HCT116 (cell line): Measurements from ENCODE around the gene R3HDM4. TPM values are rescaled to one million over a fixed set of nuclear protein-coding genes. Genes with fewer than 3 reads are reported as not detected.
A peak's percentile ranks its signal among the peaks of the same experiment; 100 is the strongest.

ENCODE experiments used
- ATAC-seq: fragments of 200-7000 bp; cut with Tn5 transposase; 2 replicates; pipeline ENCODE4 v1.9.1; 2020; ENCODE audit warnings: mild to moderate bottlenecking, moderate library complexity
- BruUV-seq: library from RNA; stranded (reverse); fragments of 400-500 nt; replicated peaks from 2 replicates; lab custom pipeline; 2021; lab: Mats Ljungman, UMichigan
- CTCF ChIA-PET: fragments of 300-600 bp; sonication (Branson Sonifier 250); formaldehyde crosslinking; loops from one replicate; lab custom pipeline; 2021; ENCODE audit warnings: antibody characterized with exemption; lab: Charles Lee
- POLR2A ChIA-PET: fragments of 300-600, 350-600 bp; sonication (Branson Sonifier 250); formaldehyde crosslinking; loops from one replicate; lab custom pipeline; 2021; ENCODE audit warnings: antibody characterized with exemption; lab: Charles Lee
- RAD21 ChIA-PET, 2 experiments: fragments of 300-600 bp; sonication (Branson Sonifier 250); formaldehyde crosslinking; loops; one replicate each; lab custom pipeline; 2023; ENCODE audit warnings: low total read pairs in 2 of 2; ENCODE audit not compliant: uncharacterized antibody in 2 of 2, unreplicated experiment in 2 of 2, low non-redundant PET in 1 of 2; lab: Charles Lee
- DNase-seq: peaks from one replicate; pipeline ENCODE4 v3.0.0-alpha.2; 2010; ENCODE audit warnings: low read depth, low spot score
- H2AFZ ChIP-seq: fragments of 200-600 bp; shearing (Covaris generic), sonication (generic); 2 replicates; pipeline ENCODE4 v1.6.1; 2017; ENCODE audit warnings: low read depth, mixed run types, mixed read lengths, antibody characterized with exemption, low read length; ENCODE audit not compliant: poor library complexity, severe bottlenecking
- H3K27ac ChIP-seq: 2 replicates; pipeline ENCODE4 v1.5.1; 2012; ENCODE audit warnings: low read depth, low read length
- H3K27me3 ChIP-seq: fragments of 200-600 bp; sonication (generic); 2 replicates; pipeline ENCODE4 v1.6.1; 2016; ENCODE audit warnings: mixed run types, low read length, mixed read lengths; ENCODE audit not compliant: insufficient read depth
- H3K36me3 ChIP-seq, 2 experiments: fragments of 200-500 bp in 1 of 2; fragments of 200-600 bp in 1 of 2; sonication (Bioruptor generic) in 1 of 2; sonication (generic) in 1 of 2; 2 replicates each; pipeline versions ENCODE4 v1.5.1 to v1.6.1; 2014 to 2016; ENCODE audit warnings: low read length in 2 of 2, inconsistent platforms in 1 of 2, mixed read lengths in 1 of 2, mixed run types in 1 of 2; ENCODE audit not compliant: insufficient read depth in 2 of 2, control insufficient read depth in 1 of 2
- H3K4me1 ChIP-seq, 2 experiments: fragments of 200-600 bp in 1 of 2; sonication (generic) in 1 of 2; 2 replicates each; pipeline versions ENCODE4 v1.5.1 to v1.6.1; 2012 to 2017; ENCODE audit warnings: low read length in 2 of 2, inconsistent platforms in 1 of 2, mild to moderate bottlenecking in 1 of 2, mixed read lengths in 1 of 2, mixed run types in 1 of 2, moderate library complexity in 1 of 2; ENCODE audit not compliant: insufficient read depth in 2 of 2, control insufficient read depth in 1 of 2
- H3K4me2 ChIP-seq: fragments of 200-600 bp; sonication (generic); 2 replicates; pipeline ENCODE4 v1.6.1; 2017; ENCODE audit warnings: mixed run types, low read length, mixed read lengths
- H3K4me3 ChIP-seq, 2 experiments: fragments of 200-600 bp in 1 of 2; sonication (generic) in 1 of 2; replicated peaks in 1 of 2; 2 replicates each; pipeline ENCODE4 v1.5.1; 2011 to 2016; ENCODE audit warnings: low read length in 2 of 2, control low read depth in 1 of 2, low read depth in 1 of 2, mild to moderate bottlenecking in 1 of 2, mixed read lengths in 1 of 2, mixed run types in 1 of 2
- H3K79me2 ChIP-seq: fragments of 200-600 bp; sonication (generic); 2 replicates; pipeline ENCODE4 v1.6.1; 2017; ENCODE audit warnings: mild to moderate bottlenecking, mixed run types, low read length, moderate library complexity, mixed read lengths; ENCODE audit not compliant: insufficient read depth
- H3K9ac ChIP-seq: fragments of 200-600 bp; sonication (generic); 2 replicates; pipeline ENCODE4 v1.6.1; 2016; ENCODE audit warnings: low read length, mixed read lengths
- H3K9me2 ChIP-seq: fragments of 200-600 bp; sonication (generic), shearing (Covaris generic); 2 replicates; pipeline ENCODE4 v1.6.1; 2017; ENCODE audit warnings: mixed run types, mild to moderate bottlenecking, moderate library complexity; ENCODE audit not compliant: insufficient read depth
- H3K9me3 ChIP-seq, 2 experiments: fragments of 200-500 bp in 1 of 2; fragments of 200-600 bp in 1 of 2; sonication (Bioruptor generic) in 1 of 2; sonication (generic) in 1 of 2; 2 replicates each; pipeline ENCODE4 v1.6.1; 2014 to 2017; ENCODE audit warnings: low read length in 2 of 2, mixed read lengths in 2 of 2, inconsistent platforms in 1 of 2, low read depth in 1 of 2, mild to moderate bottlenecking in 1 of 2, mixed run types in 1 of 2, moderate library complexity in 1 of 2; ENCODE audit not compliant: control insufficient read depth in 1 of 2, insufficient read depth in 1 of 2
- H4K20me1 ChIP-seq: fragments of 200-600 bp; sonication (generic), shearing (Covaris generic); 2 replicates; pipeline ENCODE4 v1.6.1; 2017; ENCODE audit warnings: mixed run types, mild to moderate bottlenecking, moderate library complexity; ENCODE audit not compliant: insufficient read depth
- CTCF ChIP-seq, 3 experiments: fragments of 200-600 bp in 1 of 3; sonication (generic) in 1 of 3; IDR thresholded peaks in 2 of 3; conservative IDR thresholded peaks in 1 of 3; 2 replicates each; pipeline ENCODE4 v1.5.1; 2012 to 2017; ENCODE audit warnings: low read depth in 2 of 3, low read length in 2 of 3, antibody characterized with exemption in 1 of 3, borderline replicate concordance in 1 of 3, control low read depth in 1 of 3, mild to moderate bottlenecking in 1 of 3, mixed read lengths in 1 of 3, mixed run types in 1 of 3, moderate library complexity in 1 of 3; ENCODE audit not compliant: insufficient read depth in 1 of 3
- FOSL1 ChIP-seq: IDR thresholded peaks from 2 replicates; pipeline ENCODE4 v1.6.1; 2012; ENCODE audit warnings: low read depth
- SRF ChIP-seq: IDR thresholded peaks from 2 replicates; pipeline ENCODE4 v1.6.1; 2012; ENCODE audit warnings: low read depth
- TCF7L2 ChIP-seq: IDR thresholded peaks from 2 replicates; pipeline ENCODE4 v1.7.0; 2011; ENCODE audit warnings: borderline replicate concordance, inconsistent platforms; ENCODE audit not compliant: insufficient read depth, insufficient read length; ENCODE audit errors: extremely low read depth
- intact Hi-C: fragments of 100-400 bp; cut with micrococcal nuclease; formaldehyde crosslinking; loops from 2 replicates; pipeline ENCODE4 v1.10.0; 2022
- total RNA-seq: library from RNA; stranded (reverse); gene quantifications from one replicate; pipeline ENCODE4 v1.2.1, GENCODE V29; 2021; ENCODE audit not compliant: unreplicated experiment

Gene R3HDM4
- total RNA-seq, 1 experiment from 2014 or later, result 92.3 TPM

DNA sequence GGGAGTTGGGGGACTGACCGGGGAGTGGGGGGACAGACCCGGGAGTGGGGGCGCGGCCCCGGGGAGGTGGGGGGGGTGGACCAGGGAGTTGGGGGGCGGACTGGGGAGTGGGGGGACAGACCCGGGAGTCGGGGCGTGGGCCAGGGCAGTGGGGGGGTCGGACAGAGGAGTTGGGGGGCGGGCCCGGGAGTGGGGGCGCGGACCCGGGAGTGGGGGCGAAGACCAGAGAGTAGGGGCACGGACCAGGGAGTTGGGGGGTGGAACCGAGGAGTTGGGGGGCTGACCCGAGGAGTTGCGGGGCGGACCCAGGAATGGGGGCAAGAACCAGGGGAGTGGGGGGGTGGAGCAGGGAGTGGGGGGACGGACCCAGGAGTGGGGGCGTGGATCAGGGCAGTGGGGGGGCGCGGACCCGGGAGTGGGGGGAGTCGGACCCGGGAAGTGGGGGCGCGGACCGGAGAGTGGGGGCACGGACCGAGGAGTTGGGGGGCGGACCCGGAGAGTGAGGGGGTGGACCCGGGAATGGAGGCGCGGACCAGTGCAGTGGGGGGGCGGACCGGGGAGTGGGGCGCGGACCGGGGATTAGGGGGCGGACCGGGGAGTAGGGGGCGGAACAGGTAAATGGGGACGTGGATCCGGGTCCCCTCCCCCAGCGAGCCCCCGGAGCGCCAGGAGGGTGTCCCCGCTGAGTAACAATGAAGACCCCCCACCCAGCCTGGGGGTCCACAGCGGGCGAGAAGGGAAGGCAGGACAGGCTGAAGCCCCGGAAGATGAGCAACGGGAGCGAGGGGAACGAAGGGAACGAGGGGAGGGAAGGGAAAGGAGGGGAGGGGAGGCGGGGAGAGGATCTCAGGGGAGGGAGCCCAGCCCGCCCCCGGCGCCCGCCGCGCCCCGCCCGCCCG lies 589 bp downstream of the R3HDM4 start:
- Histone ChIP-seq H3K27me3 (no peaks in the 10 kb centered on the region), H3K79me2 (peaks cover 41% of the 10 kb centered on the region), H3K36me3 (no peaks in the 10 kb centered on the region), H3K27ac (peak overlapping the region; percentile 80), H3K9me3 (no peaks in the 10 kb centered on the region), H3K9me2 (no peaks in the 10 kb centered on the region), H3K4me3 (peak overlapping the region; percentile 78 to 81), H3K4me1 (peaks cover 31 to 51% of the 10 kb centered on the region in 2 experiments), H4K20me1 (peaks cover 4% of the 10 kb centered on the region; the same call in 1 of the 2 replicates), H2AFZ (no peak overlapping the region), H3K4me2 (peak overlapping the region; percentile 76), H3K9ac (peak overlapping the region; percentile 88)
- TF ChIP-seq FOSL1 (no peak), SRF (no peak), TCF7L2 (no peak), CTCF (IDR thresholded peaks at IDR 0.05 in 2 of 3, conservative IDR thresholded peaks at IDR 0.05 in 1 of 3; ENCODE audit: borderline replicate concordance in 1 of 3, insufficient read depth in 1 of 3, low read depth in 2 of 3, low read length in 2 of 3) (no peak)
- RAD21 ChIA-PET, result no interaction called here
- no TSS peak for BruUV-seq
- POLR2A ChIA-PET, result no interaction called here
- CTCF ChIA-PET, result no interaction called here
- no peak for DNase-seq
- peak; percentile 33 for ATAC-seq
- intact Hi-C loops, result no loop called here
